ENCODE measurements around the gene MYOD1.

- TF ChIP-seq CTCF (IDR thresholded peaks at IDR 0.05) (no peak), POLR2A (IDR thresholded peaks at IDR 0.05) (no peak), POLR2AphosphoS5 (IDR thresholded peaks at IDR 0.05) (no peak)
Measured at GRCh38 chr11:17702876-17703275, 16.5 kb upstream of the MYOD1 start.
